ENCODE measurements around the gene PRPF38A.

PRPF38A gene

GRCh38 chr1:52460694-52461093 is 56.3 kb downstream of the PRPF38A start:
- no peaks in the 10 kb centered on the region for H3K4me1 ChIP-seq (ENCODE audit: control insufficient read depth, low read length)
- no peak overlapping the region for H3K4me2 ChIP-seq (ENCODE audit: low read length)
- no peak overlapping the region for H3K27ac ChIP-seq (ENCODE audit: low read depth, low read length)
- H3K4me3 ChIP-seq (ENCODE audit: low read length): no peak overlapping the region
- H3K9me3 ChIP-seq (ENCODE audit: control insufficient read depth, insufficient read depth, low read length): no peaks in the 10 kb centered on the region
- peaks cover 27% of the 10 kb centered on the region for H3K36me3 ChIP-seq (ENCODE audit: control insufficient read depth, low read length)
- H3K9me2 ChIP-seq (replicated peaks; ENCODE audit: control insufficient read depth, low read length): no peaks in the 10 kb centered on the region
- H3K27me3 ChIP-seq (ENCODE audit: control insufficient read depth, low read length): no peaks in the 10 kb centered on the region
- H3K79me2 ChIP-seq (ENCODE audit: control insufficient read depth, low read length): no peaks in the 10 kb centered on the region
- TF ChIP-seq EZH2phosphoT487 (IDR thresholded peaks at IDR 0.05; ENCODE audit: borderline replicate concordance, low read length): no peak
- no peaks in the 10 kb centered on the region for H4K20me1 ChIP-seq (ENCODE audit: control insufficient read depth, insufficient read depth, low read depth, low read length)
- H3F3A ChIP-seq (ENCODE audit: control insufficient read depth, insufficient read depth): 0 out of 2 replicates have a peak, but pooled peaks cover 4% of the 10 kb centered on the region

GRCh38 chr1:52461821-52462220 is 57.4 kb downstream of the PRPF38A start:
- H3K4me3 ChIP-seq (ENCODE audit: low read length): no peak overlapping the region
- no peaks in the 10 kb centered on the region for H3K27me3 ChIP-seq (ENCODE audit: control insufficient read depth, low read length)
- no peaks in the 10 kb centered on the region for H3K4me1 ChIP-seq (ENCODE audit: control insufficient read depth, low read length)
- TF ChIP-seq EZH2phosphoT487 (IDR thresholded peaks at IDR 0.05; ENCODE audit: borderline replicate concordance, low read length): no peak
- TF ChIP-seq, protein P1, sequence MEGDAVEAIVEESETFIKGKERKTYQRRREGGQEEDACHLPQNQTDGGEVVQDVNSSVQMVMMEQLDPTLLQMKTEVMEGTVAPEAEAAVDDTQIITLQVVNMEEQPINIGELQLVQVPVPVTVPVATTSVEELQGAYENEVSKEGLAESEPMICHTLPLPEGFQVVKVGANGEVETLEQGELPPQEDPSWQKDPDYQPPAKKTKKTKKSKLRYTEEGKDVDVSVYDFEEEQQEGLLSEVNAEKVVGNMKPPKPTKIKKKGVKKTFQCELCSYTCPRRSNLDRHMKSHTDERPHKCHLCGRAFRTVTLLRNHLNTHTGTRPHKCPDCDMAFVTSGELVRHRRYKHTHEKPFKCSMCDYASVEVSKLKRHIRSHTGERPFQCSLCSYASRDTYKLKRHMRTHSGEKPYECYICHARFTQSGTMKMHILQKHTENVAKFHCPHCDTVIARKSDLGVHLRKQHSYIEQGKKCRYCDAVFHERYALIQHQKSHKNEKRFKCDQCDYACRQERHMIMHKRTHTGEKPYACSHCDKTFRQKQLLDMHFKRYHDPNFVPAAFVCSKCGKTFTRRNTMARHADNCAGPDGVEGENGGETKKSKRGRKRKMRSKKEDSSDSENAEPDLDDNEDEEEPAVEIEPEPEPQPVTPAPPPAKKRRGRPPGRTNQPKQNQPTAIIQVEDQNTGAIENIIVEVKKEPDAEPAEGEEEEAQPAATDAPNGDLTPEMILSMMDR (IDR thresholded peaks at IDR 0.05; ENCODE audit: low read depth, low read length, poor library complexity, severe bottlenecking): no peak
- H3F3A ChIP-seq (ENCODE audit: control insufficient read depth, insufficient read depth): 0 out of 2 replicates have a peak, but pooled peaks cover 4% of the 10 kb centered on the region
- no peaks in the 10 kb centered on the region for H3K9me3 ChIP-seq (ENCODE audit: control insufficient read depth, insufficient read depth, low read length)
- no peak overlapping the region for H3K4me2 ChIP-seq (ENCODE audit: low read length)
- no peaks in the 10 kb centered on the region for H3K9me2 ChIP-seq (replicated peaks; ENCODE audit: control insufficient read depth, low read length)
- H3K36me3 ChIP-seq (ENCODE audit: control insufficient read depth, low read length): peaks cover 19% of the 10 kb centered on the region
- no peaks in the 10 kb centered on the region for H4K20me1 ChIP-seq (ENCODE audit: control insufficient read depth, insufficient read depth, low read depth, low read length)
- H3K79me2 ChIP-seq (ENCODE audit: control insufficient read depth, low read length): no peaks in the 10 kb centered on the region
- no peak overlapping the region for H3K27ac ChIP-seq (ENCODE audit: low read depth, low read length)

DNA sequence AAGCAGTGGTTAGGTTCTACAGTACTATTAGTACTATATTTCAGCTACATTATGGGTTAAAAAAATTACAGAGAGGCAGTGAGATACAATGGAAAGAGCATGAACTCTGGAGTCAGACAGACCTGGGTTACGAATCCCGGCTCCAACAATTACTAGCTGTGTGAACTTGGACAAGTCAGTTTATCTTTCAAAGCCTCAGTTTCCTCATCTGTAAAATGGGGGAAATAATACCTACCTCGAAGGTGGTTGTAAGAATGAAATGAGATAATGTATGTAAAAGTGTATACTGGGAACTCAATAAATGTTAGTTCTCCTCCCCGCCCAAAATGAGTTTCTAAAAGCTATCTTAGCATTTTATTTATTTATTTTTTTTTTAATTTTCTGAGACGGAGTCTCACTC is 59.5 kb downstream of the PRPF38A start:
- no peaks in the 10 kb centered on the region for H3K9me3 ChIP-seq (ENCODE audit: control insufficient read depth, insufficient read depth, low read length)
- H3K36me3 ChIP-seq (ENCODE audit: control insufficient read depth, low read length): peaks cover 12% of the 10 kb centered on the region
- H3K9me2 ChIP-seq (replicated peaks; ENCODE audit: control insufficient read depth, low read length): no peaks in the 10 kb centered on the region
- TF ChIP-seq EZH2phosphoT487 (IDR thresholded peaks at IDR 0.05; ENCODE audit: borderline replicate concordance, low read length): no peak
- TF ChIP-seq, protein P1 (IDR thresholded peaks at IDR 0.05; ENCODE audit: low read depth, low read length, poor library complexity, severe bottlenecking): no peak
- H3K27ac ChIP-seq (ENCODE audit: low read depth, low read length): no peak overlapping the region
- H3K27me3 ChIP-seq (ENCODE audit: control insufficient read depth, low read length): no peaks in the 10 kb centered on the region
- no peaks in the 10 kb centered on the region for H3K79me2 ChIP-seq (ENCODE audit: control insufficient read depth, low read length)
- H3F3A ChIP-seq (ENCODE audit: control insufficient read depth, insufficient read depth): 0 out of 2 replicates have a peak, but pooled peaks cover 4% of the 10 kb centered on the region
- no peak overlapping the region for H3K4me3 ChIP-seq (ENCODE audit: low read length)
- no peak overlapping the region for H3K4me2 ChIP-seq (ENCODE audit: low read length)
- no peaks in the 10 kb centered on the region for H3K4me1 ChIP-seq (ENCODE audit: control insufficient read depth, low read length)
- no peaks in the 10 kb centered on the region for H4K20me1 ChIP-seq (ENCODE audit: control insufficient read depth, insufficient read depth, low read depth, low read length)

DNA sequence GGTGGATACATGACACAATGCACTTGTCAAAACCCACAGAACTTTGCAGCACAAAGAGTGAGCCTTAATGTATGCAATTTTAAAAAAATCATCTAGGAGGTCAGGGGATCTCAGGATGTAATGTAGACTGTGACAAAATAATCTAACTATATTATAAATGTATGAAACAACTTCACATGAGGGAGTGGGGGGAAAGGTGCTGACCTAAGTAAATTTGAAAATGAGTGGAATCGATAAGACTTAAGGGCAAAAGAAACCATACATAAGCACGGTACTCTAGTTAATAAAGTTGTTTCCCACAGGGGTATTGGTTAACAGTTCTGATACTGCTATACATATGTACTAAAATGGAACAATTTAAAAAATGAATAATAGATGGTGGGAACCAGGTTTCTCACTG is 64.7 kb downstream of the PRPF38A start:
- H3K9me2 ChIP-seq (replicated peaks; ENCODE audit: control insufficient read depth, low read length): no peaks in the 10 kb centered on the region
- H3K36me3 ChIP-seq (ENCODE audit: control insufficient read depth, low read length): peaks cover 19% of the 10 kb centered on the region
- no peaks in the 10 kb centered on the region for H3K79me2 ChIP-seq (ENCODE audit: control insufficient read depth, low read length)
- H3K4me1 ChIP-seq (ENCODE audit: control insufficient read depth, low read length): no peaks in the 10 kb centered on the region
- no peak overlapping the region for H3K27ac ChIP-seq (ENCODE audit: low read depth, low read length)
- no peaks in the 10 kb centered on the region for H3F3A ChIP-seq (ENCODE audit: control insufficient read depth, insufficient read depth)
- TF ChIP-seq, protein P1 (IDR thresholded peaks at IDR 0.05; ENCODE audit: low read depth, low read length, poor library complexity, severe bottlenecking): no peak
- no peak for TF ChIP-seq EZH2phosphoT487 (IDR thresholded peaks at IDR 0.05; ENCODE audit: borderline replicate concordance, low read length)
- H3K4me3 ChIP-seq (ENCODE audit: low read length): no peak overlapping the region
- no peaks in the 10 kb centered on the region for H4K20me1 ChIP-seq (ENCODE audit: control insufficient read depth, insufficient read depth, low read depth, low read length)
- H3K27me3 ChIP-seq (ENCODE audit: control insufficient read depth, low read length): no peaks in the 10 kb centered on the region
- H3K4me2 ChIP-seq (ENCODE audit: low read length): no peak overlapping the region
- H3K9me3 ChIP-seq (ENCODE audit: control insufficient read depth, insufficient read depth, low read length): no peaks in the 10 kb centered on the region
